A549 (cell line): ENCODE data around the gene NRN1. TPM values are rescaled to one million over a fixed set of nuclear protein-coding genes. Genes with fewer than 3 reads are reported as not detected.

Experiments used
- ATAC-seq, 2 experiments: fragments of 200-7000 bp in 1 of 2; fragments of >200 bp in 1 of 2; cut with Nextera tagmentation in 1 of 2; cut with Tn5 transposase in 1 of 2; 3 replicates each; pipeline versions ENCODE4 v1.8.0 to v1.9.1; 2018 to 2020; ENCODE audit warnings: mild to moderate bottlenecking in 1 of 2, moderate library complexity in 1 of 2
- CTCF ChIA-PET: fragments of 300-600 bp; sonication (Branson Sonifier 250); formaldehyde crosslinking; extraction: SDS; loops from one replicate; lab custom pipeline; 2021; ENCODE audit warnings: antibody characterized with exemption, inconsistent platforms; lab: Yijun Ruan, JAX
- POLR2A ChIA-PET: fragments of 350-600 bp; formaldehyde crosslinking; extraction: SDS; loops from one replicate; lab custom pipeline; 2021; ENCODE audit warnings: antibody characterized with exemption, inconsistent platforms; lab: Yijun Ruan, JAX
- DNase-seq, 2 experiments: peaks; one replicate each; pipeline versions ENCODE4 v3.0.0 to v3.0.0-alpha.2; 2011 to 2016; ENCODE audit warnings: low read depth in 1 of 2, low spot score in 1 of 2
- FAIRE-seq: peaks from 2 replicates; lab custom pipeline; 2011; peaks lifted over from hg19 to GRCh38; lab: Jason Lieb, UNC
- H3K27ac ChIP-seq, 2 experiments: fragments of >200 bp; sonication (Bioruptor Twin); formaldehyde crosslinking; 3 replicates each; pipeline ENCODE4 v1.5.1; 2016 to 2017
- H3K4me1 ChIP-seq: fragments of >200 bp; sonication (Bioruptor Twin); formaldehyde crosslinking; 3 replicates; pipeline ENCODE4 v1.6.1; 2016
- H3K4me2 ChIP-seq: fragments of >200 bp; sonication (Bioruptor Twin); formaldehyde crosslinking; 3 replicates; pipeline ENCODE4 v1.6.1; 2016
- H3K4me3 ChIP-seq: fragments of >200 bp; sonication (Bioruptor Twin); formaldehyde crosslinking; 3 replicates; pipeline ENCODE4 v1.5.1; 2016
- H3K9me3 ChIP-seq: fragments of >200 bp; sonication (Bioruptor Twin); formaldehyde crosslinking; 3 replicates; pipeline ENCODE4 v1.6.1; 2016
- CBX2 ChIP-seq: fragments of 200-600 bp; sonication (generic); IDR thresholded peaks from 2 replicates; pipeline ENCODE4 v1.6.1; 2016; ENCODE audit warnings: low read depth, mild to moderate bottlenecking, borderline replicate concordance
- CBX8 ChIP-seq: fragments of 200-600 bp; sonication (generic); IDR thresholded peaks from 2 replicates; pipeline ENCODE4 v1.6.1; 2016
- CEBPB ChIP-seq, 2 experiments: fragments of >200 bp in 1 of 2; sonication (Bioruptor Twin) in 1 of 2; formaldehyde crosslinking in 1 of 2; IDR thresholded peaks; 2 replicates each; pipeline ENCODE4 v1.6.1; 2012 to 2016
- CHD4 ChIP-seq: fragments of 200-600 bp; sonication (generic); IDR thresholded peaks from 2 replicates; pipeline ENCODE4 v1.6.1; 2016; ENCODE audit warnings: antibody characterized with exemption, mild to moderate bottlenecking, borderline replicate concordance
- E2F6 ChIP-seq: IDR thresholded peaks from 2 replicates; pipeline ENCODE4 v1.6.1; 2012; ENCODE audit warnings: low read depth, borderline replicate concordance
- FOSB ChIP-seq: fragments of 250-450 bp; sonication (Bioruptor Pico); IDR thresholded peaks from 2 replicates; pipeline ENCODE4 v1.5.0; 2020; ENCODE audit warnings: mild to moderate bottlenecking, moderate library complexity
- FOSL2 ChIP-seq, 2 experiments: fragments of 450-650 bp in 1 of 2; fragments of >200 bp in 1 of 2; sonication (Bioruptor Twin) in 1 of 2; formaldehyde crosslinking; IDR thresholded peaks; 2 replicates each; pipeline versions ENCODE4 v1.5.0 to v1.6.1; 2016 to 2020; ENCODE audit warnings: mild to moderate bottlenecking in 1 of 2, moderate library complexity in 1 of 2
- FOXS1 ChIP-seq: fragments of 250-450 bp; sonication (Bioruptor Pico); IDR thresholded peaks from 2 replicates; pipeline ENCODE4 v1.5.0; 2020; ENCODE audit warnings: mild to moderate bottlenecking, moderate library complexity
- GATA3 ChIP-seq: IDR thresholded peaks from 2 replicates; pipeline ENCODE4 v1.6.1; 2012; ENCODE audit warnings: borderline replicate concordance
- HDAC2 ChIP-seq: fragments of 200-600 bp; sonication (generic); IDR thresholded peaks from 2 replicates; pipeline ENCODE4 v1.6.1; 2016
- JUN ChIP-seq, 2 experiments: fragments of >200 bp; sonication (Bioruptor Twin); formaldehyde crosslinking; IDR thresholded peaks; 2 replicates in 1 of 2; 3 replicates in 1 of 2; pipeline ENCODE4 v1.6.1; 2016 to 2017
- KDM5A ChIP-seq: fragments of 200-600 bp; sonication (generic); IDR thresholded peaks from 2 replicates; pipeline ENCODE4 v1.6.1; 2016; ENCODE audit warnings: antibody characterized with exemption, mild to moderate bottlenecking
- MAZ ChIP-seq: fragments of 150-350 bp; IDR thresholded peaks from 2 replicates; pipeline ENCODE4 v1.6.1; 2014; ENCODE audit warnings: antibody characterized with exemption, low read depth, low read length, borderline replicate concordance
- NPAS2 ChIP-seq: fragments of 250-450 bp; sonication (Bioruptor Pico); IDR thresholded peaks from 2 replicates; pipeline ENCODE4 v1.8.0; 2022; ENCODE audit warnings: mild to moderate bottlenecking, moderate library complexity, borderline replicate concordance
- PBX3 ChIP-seq: IDR thresholded peaks from 2 replicates; pipeline ENCODE4 v1.6.1; 2012
- PHF8 ChIP-seq: fragments of 200-600 bp; sonication (generic); IDR thresholded peaks from 2 replicates; pipeline ENCODE4 v1.6.1; 2016; ENCODE audit warnings: low read depth, mild to moderate bottlenecking, antibody characterized with exemption, moderate library complexity, borderline replicate concordance
- POLR2A ChIP-seq: IDR thresholded peaks from 2 replicates; pipeline ENCODE4 v1.6.1; 2012; ENCODE audit warnings: mild to moderate bottlenecking, low read length
- RARB ChIP-seq: fragments of 250-450 bp; sonication (Bioruptor Pico); IDR thresholded peaks from 2 replicates; pipeline ENCODE4 v1.8.0; 2021; ENCODE audit warnings: mild to moderate bottlenecking, moderate library complexity
- SMC3 ChIP-seq: fragments of >200 bp; sonication (Bioruptor Twin); formaldehyde crosslinking; IDR thresholded peaks from 3 replicates; pipeline ENCODE4 v1.6.1; 2018; ENCODE audit warnings: inconsistent platforms
- TP53 ChIP-seq: fragments of 250-450 bp; sonication (Bioruptor Pico); IDR thresholded peaks from 2 replicates; pipeline ENCODE4 v1.5.0; 2021; ENCODE audit warnings: mild to moderate bottlenecking, moderate library complexity
- ZC3H11A ChIP-seq: fragments of 450-650 bp; IDR thresholded peaks from 2 replicates; pipeline ENCODE4 v1.6.1; 2014; ENCODE audit warnings: antibody characterized with exemption, mild to moderate bottlenecking
- WGBS: methylation state at CpG from one replicate; pipeline ENCODE4 v1.1.6; 2017; ENCODE audit errors: missing lambda C conversion rate; 5-methylcytosine and 5-hydroxymethylcytosine counted together
- polyA plus RNA-seq, 4 experiments: library from polyadenylated mRNA; depleted of rRNA in 3 of 4; stranded (reverse); fragments of >200 nt; fragmentation: RNase III in 1 of 4; extraction: RNeasy Plus Mini Kit Qiagen cat#74134 plus additional on column Dnase treatment in 1 of 4; gene quantifications; 2 replicates in 3 of 4; 3 replicates in 1 of 4; pipeline ENCODE4 v1.2.3, GENCODE V29; 2011 to 2017
- TF ChIP-seq, protein P1 (sequence below): fragments of >200 bp; sonication (Bioruptor Twin); formaldehyde crosslinking; IDR thresholded peaks from 3 replicates; pipeline ENCODE4 v1.5.1; 2016
- TF ChIP-seq, protein P2 (sequence below): fragments of 250-450 bp; sonication (Bioruptor Pico); IDR thresholded peaks from 2 replicates; pipeline ENCODE4 v1.5.0; 2020; ENCODE audit warnings: low read depth, mild to moderate bottlenecking, moderate library complexity
- TF ChIP-seq, protein P3 (sequence below): fragments of 200-600 bp; sonication (generic); IDR thresholded peaks from 2 replicates; pipeline ENCODE4 v1.6.1; 2016; ENCODE audit warnings: antibody characterized with exemption, mild to moderate bottlenecking, moderate library complexity
- TF ChIP-seq, protein P4 (sequence below): fragments of 250-450 bp; sonication (Bioruptor Pico); IDR thresholded peaks from 2 replicates; pipeline ENCODE4 v1.5.0; 2021; ENCODE audit warnings: mild to moderate bottlenecking, moderate library complexity, borderline replicate concordance

Gene NRN1
- polyA plus RNA-seq, 2 of the 4 experiments (the other 2 are of a cell fraction) = 0.35 to 0.39 TPM

- TF ChIP-seq JUN (IDR thresholded peaks at IDR 0.05) = no peak
- no peak for TF ChIP-seq FOXS1
- no peak for TF ChIP-seq PHF8
- no peak for TF ChIP-seq CBX2
Measured at GRCh38 chr6:6046716-6047115, 40.0 kb upstream of the NRN1 start (continued).

DNA sequence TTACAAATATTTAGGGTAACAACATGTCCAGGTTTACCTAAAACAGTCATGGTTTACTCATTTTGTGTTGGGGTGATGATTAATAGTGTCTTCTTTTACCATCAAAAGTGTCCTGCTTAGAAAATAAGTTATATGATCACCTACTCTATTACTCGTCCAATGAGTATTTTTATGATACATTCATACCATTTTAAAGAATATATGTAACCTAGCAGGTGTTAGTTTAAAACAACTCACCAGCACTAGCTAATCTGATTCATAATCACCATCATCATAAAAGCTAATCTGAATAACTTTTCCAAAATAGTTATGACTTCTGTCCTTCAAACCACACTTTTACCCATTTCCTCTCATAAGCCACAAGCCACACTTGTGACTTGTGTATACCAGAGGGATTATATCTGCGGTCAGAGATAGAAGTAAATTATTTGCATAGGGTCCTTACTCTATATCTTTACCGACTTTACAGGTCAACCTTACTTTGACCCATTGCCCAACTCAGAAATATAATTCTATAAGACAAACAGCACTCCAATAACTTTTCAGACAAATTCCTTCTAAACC lies 33.3 kb upstream of the NRN1 start:
- Histone ChIP-seq H3K4me3 (no peak overlapping the region), H3K27ac (no peak overlapping the region), H3K4me2 (no peak overlapping the region), H3K9me3 (no peaks in the 10 kb centered on the region), H3K4me1 (no peaks in the 10 kb centered on the region)
- CTCF ChIA-PET = no interaction called here
- TF ChIP-seq CBX8 = no peak
- TF ChIP-seq, protein P1, sequence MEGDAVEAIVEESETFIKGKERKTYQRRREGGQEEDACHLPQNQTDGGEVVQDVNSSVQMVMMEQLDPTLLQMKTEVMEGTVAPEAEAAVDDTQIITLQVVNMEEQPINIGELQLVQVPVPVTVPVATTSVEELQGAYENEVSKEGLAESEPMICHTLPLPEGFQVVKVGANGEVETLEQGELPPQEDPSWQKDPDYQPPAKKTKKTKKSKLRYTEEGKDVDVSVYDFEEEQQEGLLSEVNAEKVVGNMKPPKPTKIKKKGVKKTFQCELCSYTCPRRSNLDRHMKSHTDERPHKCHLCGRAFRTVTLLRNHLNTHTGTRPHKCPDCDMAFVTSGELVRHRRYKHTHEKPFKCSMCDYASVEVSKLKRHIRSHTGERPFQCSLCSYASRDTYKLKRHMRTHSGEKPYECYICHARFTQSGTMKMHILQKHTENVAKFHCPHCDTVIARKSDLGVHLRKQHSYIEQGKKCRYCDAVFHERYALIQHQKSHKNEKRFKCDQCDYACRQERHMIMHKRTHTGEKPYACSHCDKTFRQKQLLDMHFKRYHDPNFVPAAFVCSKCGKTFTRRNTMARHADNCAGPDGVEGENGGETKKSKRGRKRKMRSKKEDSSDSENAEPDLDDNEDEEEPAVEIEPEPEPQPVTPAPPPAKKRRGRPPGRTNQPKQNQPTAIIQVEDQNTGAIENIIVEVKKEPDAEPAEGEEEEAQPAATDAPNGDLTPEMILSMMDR = no peak
- no peak for TF ChIP-seq POLR2A
- TF ChIP-seq HDAC2 = no peak
- no peak for TF ChIP-seq RARB (CRISPR knock-in tag)
- TF ChIP-seq MAZ = no peak
- no peak for TF ChIP-seq PBX3
- TF ChIP-seq KDM5A = no peak
- TF ChIP-seq FOSB (CRISPR knock-in tag) = no peak
- no peak for TF ChIP-seq NPAS2 (CRISPR knock-in tag)
- TF ChIP-seq, protein P2, sequence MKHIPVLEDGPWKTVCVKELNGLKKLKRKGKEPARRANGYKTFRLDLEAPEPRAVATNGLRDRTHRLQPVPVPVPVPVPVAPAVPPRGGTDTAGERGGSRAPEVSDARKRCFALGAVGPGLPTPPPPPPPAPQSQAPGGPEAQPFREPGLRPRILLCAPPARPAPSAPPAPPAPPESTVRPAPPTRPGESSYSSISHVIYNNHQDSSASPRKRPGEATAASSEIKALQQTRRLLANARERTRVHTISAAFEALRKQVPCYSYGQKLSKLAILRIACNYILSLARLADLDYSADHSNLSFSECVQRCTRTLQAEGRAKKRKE (CRISPR knock-in tag) = no peak
- no peak for ATAC-seq
- no peak for FAIRE-seq
- POLR2A ChIA-PET = no interaction called here
- 6% methylated on average over 3 of the region's 3 CpGs for WGBS
- DNase-seq = no peak

DNA sequence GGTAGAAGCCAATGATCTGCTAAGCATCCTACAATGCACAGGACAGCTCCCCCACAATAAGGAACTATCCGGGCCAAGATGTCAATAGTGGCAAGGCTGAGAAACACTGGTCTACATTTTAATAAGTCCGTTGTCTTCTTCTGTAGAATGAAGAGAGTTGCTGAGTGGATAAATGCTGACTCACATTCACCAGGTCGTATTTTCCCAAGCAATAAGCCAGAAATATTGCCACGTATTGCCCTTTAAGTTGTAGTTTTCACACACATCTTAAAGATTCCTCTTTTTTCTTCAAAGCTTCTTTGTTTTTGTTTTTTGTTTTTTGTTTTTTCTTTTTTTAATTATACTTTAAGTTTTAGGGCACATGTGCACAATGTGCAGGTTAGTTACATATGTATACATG lies 30.5 kb upstream of the NRN1 start:
- POLR2A ChIA-PET = no interaction called here
- Histone ChIP-seq H3K9me3 (no peaks in the 10 kb centered on the region), H3K4me1 (no peaks in the 10 kb centered on the region), H3K27ac (no peak overlapping the region), H3K4me2 (no peak overlapping the region), H3K4me3 (no peak overlapping the region)
- ATAC-seq = no peak
- FAIRE-seq = no peak
- CTCF ChIA-PET = no interaction called here
- 14% methylated on average over 4 of the region's 4 CpGs for WGBS
- DNase-seq = no peak
- TF ChIP-seq ZC3H11A = no peak
- TF ChIP-seq, protein P3, sequence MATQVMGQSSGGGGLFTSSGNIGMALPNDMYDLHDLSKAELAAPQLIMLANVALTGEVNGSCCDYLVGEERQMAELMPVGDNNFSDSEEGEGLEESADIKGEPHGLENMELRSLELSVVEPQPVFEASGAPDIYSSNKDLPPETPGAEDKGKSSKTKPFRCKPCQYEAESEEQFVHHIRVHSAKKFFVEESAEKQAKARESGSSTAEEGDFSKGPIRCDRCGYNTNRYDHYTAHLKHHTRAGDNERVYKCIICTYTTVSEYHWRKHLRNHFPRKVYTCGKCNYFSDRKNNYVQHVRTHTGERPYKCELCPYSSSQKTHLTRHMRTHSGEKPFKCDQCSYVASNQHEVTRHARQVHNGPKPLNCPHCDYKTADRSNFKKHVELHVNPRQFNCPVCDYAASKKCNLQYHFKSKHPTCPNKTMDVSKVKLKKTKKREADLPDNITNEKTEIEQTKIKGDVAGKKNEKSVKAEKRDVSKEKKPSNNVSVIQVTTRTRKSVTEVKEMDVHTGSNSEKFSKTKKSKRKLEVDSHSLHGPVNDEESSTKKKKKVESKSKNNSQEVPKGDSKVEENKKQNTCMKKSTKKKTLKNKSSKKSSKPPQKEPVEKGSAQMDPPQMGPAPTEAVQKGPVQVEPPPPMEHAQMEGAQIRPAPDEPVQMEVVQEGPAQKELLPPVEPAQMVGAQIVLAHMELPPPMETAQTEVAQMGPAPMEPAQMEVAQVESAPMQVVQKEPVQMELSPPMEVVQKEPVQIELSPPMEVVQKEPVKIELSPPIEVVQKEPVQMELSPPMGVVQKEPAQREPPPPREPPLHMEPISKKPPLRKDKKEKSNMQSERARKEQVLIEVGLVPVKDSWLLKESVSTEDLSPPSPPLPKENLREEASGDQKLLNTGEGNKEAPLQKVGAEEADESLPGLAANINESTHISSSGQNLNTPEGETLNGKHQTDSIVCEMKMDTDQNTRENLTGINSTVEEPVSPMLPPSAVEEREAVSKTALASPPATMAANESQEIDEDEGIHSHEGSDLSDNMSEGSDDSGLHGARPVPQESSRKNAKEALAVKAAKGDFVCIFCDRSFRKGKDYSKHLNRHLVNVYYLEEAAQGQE = no peak
- TF ChIP-seq GATA3 = no peak
- TF ChIP-seq CBX2 = no peak
- TF ChIP-seq CEBPB (IDR thresholded peaks at IDR 0.05) = no peak
- TF ChIP-seq E2F6 = no peak
- TF ChIP-seq PBX3 = no peak
- TF ChIP-seq FOSL2 (IDR thresholded peaks at IDR 0.05) = no peak
- TF ChIP-seq FOSL2 (CRISPR knock-in tag; IDR thresholded peaks at IDR 0.05) = no peak
- no peak for TF ChIP-seq SMC3
- TF ChIP-seq CHD4 = no peak
- TF ChIP-seq, protein P4, sequence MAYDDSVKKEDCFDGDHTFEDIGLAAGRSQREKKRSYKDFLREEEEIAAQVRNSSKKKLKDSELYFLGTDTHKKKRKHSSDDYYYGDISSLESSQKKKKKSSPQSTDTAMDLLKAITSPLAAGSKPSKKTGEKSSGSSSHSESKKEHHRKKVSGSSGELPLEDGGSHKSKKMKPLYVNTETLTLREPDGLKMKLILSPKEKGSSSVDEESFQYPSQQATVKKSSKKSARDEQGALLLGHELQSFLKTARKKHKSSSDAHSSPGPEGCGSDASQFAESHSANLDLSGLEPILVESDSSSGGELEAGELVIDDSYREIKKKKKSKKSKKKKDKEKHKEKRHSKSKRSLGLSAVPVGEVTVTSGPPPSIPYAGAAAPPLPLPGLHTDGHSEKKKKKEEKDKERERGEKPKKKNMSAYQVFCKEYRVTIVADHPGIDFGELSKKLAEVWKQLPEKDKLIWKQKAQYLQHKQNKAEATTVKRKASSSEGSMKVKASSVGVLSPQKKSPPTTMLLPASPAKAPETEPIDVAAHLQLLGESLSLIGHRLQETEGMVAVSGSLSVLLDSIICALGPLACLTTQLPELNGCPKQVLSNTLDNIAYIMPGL (CRISPR knock-in tag) = no peak
- TF ChIP-seq TP53 (CRISPR knock-in tag) = no peak
